PFSK-1 (cell line): Measurements from ENCODE around the gene RNH1.

Source experiments
- FOXP2 ChIP-seq: optimal IDR thresholded peaks from 2 replicates; pipeline ENCODE3; 2011; ENCODE audit warnings: borderline replicate concordance, control low read depth, inconsistent platforms; ENCODE audit not compliant: insufficient read depth; ENCODE audit errors: extremely low read length, extremely low read depth
- POLR2AphosphoS5 ChIP-seq: IDR thresholded peaks from 2 replicates; pipeline ENCODE4 v1.6.1; 2012; ENCODE audit warnings: low read depth, mild to moderate bottlenecking, control low read depth, low read length, moderate library complexity
- REST ChIP-seq, 2 experiments: IDR thresholded peaks; 2 replicates each; pipeline versions ENCODE4 v1.6.1 to v1.8.0; 2011 to 2012; ENCODE audit warnings: low read depth in 2 of 2, low read length in 2 of 2, control low read depth in 1 of 2, inconsistent platforms in 1 of 2, mild to moderate bottlenecking in 1 of 2, moderate library complexity in 1 of 2; ENCODE audit not compliant: insufficient read depth in 1 of 2
- SIN3A ChIP-seq: IDR thresholded peaks from 2 replicates; pipeline ENCODE4 v1.6.1; 2012; ENCODE audit warnings: mild to moderate bottlenecking, low read length, moderate library complexity, borderline replicate concordance; ENCODE audit not compliant: insufficient read depth
- TAF1 ChIP-seq: IDR thresholded peaks from 2 replicates; pipeline ENCODE4 v1.6.1; 2012; ENCODE audit warnings: low read length, control low read depth, borderline replicate concordance; ENCODE audit not compliant: insufficient read depth

RNH1 gene

GRCh38 chr11:553988-554340 is 46.9 kb upstream of the RNH1 start:
- TF ChIP-seq POLR2AphosphoS5: no peak
- TF ChIP-seq TAF1: no peak
- no peak for TF ChIP-seq FOXP2
- TF ChIP-seq SIN3A: no peak
- no peak for TF ChIP-seq REST (IDR thresholded peaks at IDR 0.05; ENCODE audit: insufficient read depth in 1 of 2, low read depth in 2 of 2, low read length in 2 of 2)

- TF ChIP-seq POLR2AphosphoS5: no peak
- no peak for TF ChIP-seq SIN3A
- no peak for TF ChIP-seq REST (IDR thresholded peaks at IDR 0.05; ENCODE audit: insufficient read depth in 1 of 2, low read depth in 2 of 2, low read length in 2 of 2)
- TF ChIP-seq FOXP2: no peak
- TF ChIP-seq TAF1: no peak
These were observed 46.3 kb upstream of the RNH1 start for GRCh38 chr11:553083-553987.

- TF ChIP-seq POLR2AphosphoS5: no peak
These were observed 44.6 kb upstream of the RNH1 start for GRCh38 chr11:551596-551995.

- no peak for TF ChIP-seq POLR2AphosphoS5
These were observed 44.1 kb upstream of the RNH1 start for GRCh38 chr11:551131-551530.

GRCh38 chr11:550746-551085 is 43.7 kb upstream of the RNH1 start:
- TF ChIP-seq REST (IDR thresholded peaks at IDR 0.05; ENCODE audit: insufficient read depth in 1 of 2, low read depth in 2 of 2, low read length in 2 of 2): no peak
- no peak for TF ChIP-seq SIN3A
- TF ChIP-seq FOXP2: no peak
- no peak for TF ChIP-seq TAF1
- no peak for TF ChIP-seq POLR2AphosphoS5

- TF ChIP-seq FOXP2 (no peak), POLR2AphosphoS5 (no peak), TAF1 (no peak), REST (IDR thresholded peaks at IDR 0.05; ENCODE audit: insufficient read depth in 1 of 2, low read depth in 2 of 2, low read length in 2 of 2) (no peak), SIN3A (no peak)
These were observed 43.1 kb upstream of the RNH1 start for GRCh38 chr11:550021-550745.
